Measurements from ENCODE around the gene BMF.

BMF gene

DNA sequence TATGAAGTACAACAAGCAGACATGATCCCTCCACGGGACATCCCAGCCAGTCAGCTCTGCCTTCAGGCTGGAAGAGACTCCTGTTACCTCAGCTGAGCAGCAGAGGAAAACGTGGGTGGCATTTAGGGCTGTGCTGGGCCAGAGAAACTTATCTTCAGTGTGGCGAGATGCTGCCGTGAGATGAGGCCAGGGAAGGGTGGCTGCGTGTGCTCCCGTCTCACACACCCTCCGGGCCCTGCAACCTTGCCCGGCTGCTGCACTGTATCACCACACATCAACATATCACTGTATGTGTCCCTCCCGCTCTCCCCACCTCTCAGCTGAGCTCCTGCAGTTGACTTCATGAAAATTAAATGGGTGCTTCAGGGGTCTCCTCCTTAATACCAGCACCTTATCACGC, 23.4 kb downstream of the BMF start:
- H3K4me3 ChIP-seq (ENCODE audit: low read length), result no peak overlapping the region
- no peak for DNase-seq (ENCODE audit: low read depth)
- no peak for TF ChIP-seq CTCF (conservative IDR thresholded peaks at IDR 0.05; ENCODE audit: low read depth, low read length)

GRCh38 chr15:40084650-40085049, 24.0 kb downstream of the BMF start:
- no peak overlapping the region for H3K4me3 ChIP-seq (ENCODE audit: low read length)
- TF ChIP-seq CTCF (conservative IDR thresholded peaks at IDR 0.05; ENCODE audit: low read depth, low read length), result no peak
- no peak for DNase-seq (ENCODE audit: low read depth)

- no peak for TF ChIP-seq CTCF (conservative IDR thresholded peaks at IDR 0.05; ENCODE audit: low read depth, low read length)
- no peak for DNase-seq (ENCODE audit: low read depth)
Observed at GRCh38 chr15:40082195-40082883, 26.3 kb downstream of the BMF start.

DNA sequence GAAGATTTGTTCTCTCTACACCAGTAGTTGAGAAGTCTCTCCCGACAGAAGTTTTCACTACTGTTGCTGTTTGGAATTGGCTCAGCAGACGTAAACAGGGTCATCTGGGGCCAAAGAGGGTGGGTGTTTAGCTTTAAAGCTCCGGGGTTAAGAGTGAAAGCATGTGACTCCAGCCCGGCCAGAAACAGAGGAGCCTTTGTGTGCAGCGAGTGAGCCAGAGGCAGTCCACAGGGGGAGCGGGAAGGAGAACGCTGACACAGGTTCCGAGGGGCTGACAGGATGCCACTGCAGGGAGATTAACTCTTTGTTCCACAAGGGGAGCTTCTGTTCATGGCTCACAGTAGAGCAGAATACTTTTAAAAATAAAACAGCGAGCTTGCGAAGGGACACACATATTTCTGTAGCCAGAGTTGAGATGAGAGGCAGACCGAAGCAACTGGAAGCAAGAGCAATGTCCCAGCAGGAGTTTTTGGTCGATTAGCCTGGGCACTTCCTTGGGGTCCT, 26.9 kb downstream of the BMF start:
- DNase-seq (ENCODE audit: low read depth), result peak; percentile 99
- TF ChIP-seq CTCF (conservative IDR thresholded peaks at IDR 0.05; ENCODE audit: low read depth, low read length), result peak; percentile 22
- peak overlapping the region; percentile 34 for H3K4me3 ChIP-seq (ENCODE audit: low read length)

More at GRCh38 chr15:40082195-40082883, 26.3 kb downstream of the BMF start:
- H3K4me3 ChIP-seq (ENCODE audit: low read length), result no peak overlapping the region

- TF ChIP-seq CTCF (conservative IDR thresholded peaks at IDR 0.05; ENCODE audit: low read depth, low read length), result no peak
- peak overlapping the region; percentile 34 for H3K4me3 ChIP-seq (ENCODE audit: low read length)
- no peak for DNase-seq (ENCODE audit: low read depth)
Observed at GRCh38 chr15:40080847-40081246, 27.8 kb downstream of the BMF start.

DNA sequence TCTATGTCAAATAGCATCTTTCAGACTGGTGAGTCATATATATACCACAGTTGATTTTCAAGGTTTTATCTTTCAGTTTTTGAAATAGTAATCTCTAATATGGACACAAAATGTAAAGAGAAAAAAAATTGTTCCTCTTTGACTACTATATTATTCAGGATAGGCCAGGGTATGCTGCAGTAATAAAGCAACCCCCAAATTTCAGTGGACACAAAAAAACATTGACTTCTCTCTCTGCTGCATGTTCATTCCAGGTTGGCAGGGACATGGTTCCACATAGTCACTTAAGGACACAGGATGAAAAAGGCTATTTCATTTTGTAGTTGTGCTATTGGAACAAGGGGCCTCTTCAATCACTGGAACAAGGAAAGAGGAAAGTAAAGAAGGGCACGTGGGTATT, 28.6 kb downstream of the BMF start:
- no peak for DNase-seq (ENCODE audit: low read depth)
- H3K4me3 ChIP-seq (ENCODE audit: low read length), result no peak overlapping the region
- TF ChIP-seq CTCF (conservative IDR thresholded peaks at IDR 0.05; ENCODE audit: low read depth, low read length), result no peak

DNA sequence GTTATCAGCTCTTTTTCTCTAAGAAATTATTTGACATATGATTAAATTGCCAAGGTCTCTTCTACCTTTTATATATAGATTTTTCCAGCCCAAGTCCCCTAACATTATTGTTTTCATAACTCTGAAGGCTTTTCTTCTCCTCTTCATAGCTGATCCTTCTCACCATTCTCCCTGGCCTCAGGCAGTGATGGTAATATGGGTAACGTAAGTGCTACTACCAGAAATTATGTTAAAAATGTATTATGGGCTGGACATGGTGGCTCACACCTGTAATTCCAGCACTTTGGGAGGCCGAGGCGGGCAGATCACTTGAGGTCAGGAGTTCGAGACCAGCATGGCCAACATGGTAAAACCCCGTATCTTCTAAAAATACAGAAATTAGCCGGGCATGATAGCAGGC, 29.2 kb downstream of the BMF start:
- H3K4me3 ChIP-seq (ENCODE audit: low read length), result no peak overlapping the region
- DNase-seq (ENCODE audit: low read depth), result no peak
- no peak for TF ChIP-seq CTCF (conservative IDR thresholded peaks at IDR 0.05; ENCODE audit: low read depth, low read length)
